ENCODE measurements around the gene STRA8.

STRA8 gene

GRCh38 chr7:135300913-135301765 is 67.5 kb downstream of the STRA8 start:
- no peaks in the 10 kb centered on the region for H3K36me3 ChIP-seq (ENCODE audit: insufficient read depth, low read length)
- no peak overlapping the region for H3K4me3 ChIP-seq (ENCODE audit: low read length)
- H3K4me1 ChIP-seq (ENCODE audit: control insufficient read depth, insufficient read depth, low read length), result peaks cover 3% of the 10 kb centered on the region
- H3K27me3 ChIP-seq (ENCODE audit: control insufficient read depth, insufficient read depth, low read length), result no peaks in the 10 kb centered on the region
- H3K4me2 ChIP-seq (ENCODE audit: low read length), result no peak overlapping the region
- H3K9ac ChIP-seq (ENCODE audit: low read depth, low read length), result no peak overlapping the region
- H3K9me3 ChIP-seq (replicated peaks; ENCODE audit: low read length), result no peaks in the 10 kb centered on the region

Small RNA genes within 50 kb of the gene (small RNA-seq; reads per million reads assigned to genes)
- gene MIR6509, result 0.35 reads per million

All from skeletal muscle satellite cell (primary cell).